H1 (cell line): Measurements from ENCODE around the gene WDR44. TPM values are rescaled to one million over a fixed set of nuclear protein-coding genes. Genes with fewer than 3 reads are reported as not detected.

Experiments used
- CTCF ChIA-PET: fragments of 300-600 bp; sonication (Branson Sonifier 250); formaldehyde crosslinking; loops from one replicate; lab custom pipeline; 2021; ENCODE audit not compliant: partially characterized antibody; lab: Charles Lee
- POLR2A ChIA-PET: fragments of 300-600 bp; sonication (Branson Sonifier 250); formaldehyde crosslinking; loops from one replicate; lab custom pipeline; 2021; ENCODE audit warnings: inconsistent platforms; ENCODE audit not compliant: partially characterized antibody; lab: Charles Lee
- DNase-seq, 2 experiments: peaks; one replicate each; pipeline versions ENCODE4 v3.0.0 to v3.0.0-alpha.2; 2010 to 2022; ENCODE audit warnings: low spot score in 2 of 2, low read depth in 1 of 2, mixed read lengths in 1 of 2
- FAIRE-seq: peaks from 2 replicates; lab custom pipeline; 2011; peaks lifted over from hg19 to GRCh38; lab: Jason Lieb, UNC
- H2AFZ ChIP-seq: 2 replicates; pipeline ENCODE4 v1.8.1; 2012; ENCODE audit warnings: low read length, inconsistent platforms
- H2AK5ac ChIP-seq: 2 replicates; pipeline ENCODE4 v1.6.1; 2013; ENCODE audit warnings: low read depth, low read length
- H2BK120ac ChIP-seq: replicated peaks from 2 replicates; pipeline ENCODE3; 2013; ENCODE audit warnings: low read depth, low read length, inconsistent platforms
- H2BK12ac ChIP-seq: 2 replicates; pipeline ENCODE4 v1.6.1; 2013; ENCODE audit warnings: low read depth, low read length
- H2BK15ac ChIP-seq: 2 replicates; pipeline ENCODE4 v1.6.1; 2013; ENCODE audit warnings: low read length
- H2BK20ac ChIP-seq: 2 replicates; pipeline ENCODE4 v1.6.1; 2013; ENCODE audit warnings: low read length
- H2BK5ac ChIP-seq: 2 replicates; pipeline ENCODE4 v1.6.1; 2013; ENCODE audit warnings: low read depth, low read length
- H3K14ac ChIP-seq: 2 replicates; pipeline ENCODE4 v1.6.1; 2013; ENCODE audit warnings: inconsistent platforms; ENCODE audit not compliant: insufficient read length
- H3K18ac ChIP-seq: 2 replicates; pipeline ENCODE4 v1.6.1; 2013; ENCODE audit warnings: low read length; ENCODE audit errors: extremely low read depth
- H3K23ac ChIP-seq: 2 replicates; pipeline ENCODE4 v1.6.1; 2013; ENCODE audit warnings: inconsistent platforms; ENCODE audit not compliant: insufficient read length
- H3K23me2 ChIP-seq: 2 replicates; pipeline ENCODE4 v1.6.1; 2013; ENCODE audit warnings: low read depth, low read length
- H3K27ac ChIP-seq: 2 replicates; pipeline ENCODE4 v1.6.1; 2011; ENCODE audit warnings: low read depth, low read length, inconsistent platforms
- H3K27me3 ChIP-seq, 4 experiments: replicated peaks in 1 of 4; 1 replicate in 1 of 4; 2 replicates in 3 of 4; pipeline versions ENCODE4 v1.6.1 to v1.8.1; 2011 to 2013; ENCODE audit warnings: low read length in 3 of 4, mild to moderate bottlenecking in 3 of 4, inconsistent platforms in 2 of 4, mixed read lengths in 2 of 4, moderate library complexity in 1 of 4; ENCODE audit not compliant: control insufficient read depth in 3 of 4, insufficient read depth in 3 of 4; ENCODE audit errors: extremely low read depth in 1 of 4
- H3K36me3 ChIP-seq, 4 experiments: 2 replicates each; pipeline versions ENCODE4 v1.6.1 to v1.8.1; 2011 to 2013; ENCODE audit warnings: mild to moderate bottlenecking in 4 of 4, low read length in 3 of 4, moderate library complexity in 2 of 4, control low read depth in 1 of 4, inconsistent platforms in 1 of 4; ENCODE audit not compliant: insufficient read depth in 4 of 4, control insufficient read depth in 2 of 4
- H3K4ac ChIP-seq: replicated peaks from 2 replicates; pipeline ENCODE3; 2013; ENCODE audit warnings: low read length, low read depth, mixed read lengths, inconsistent platforms; ENCODE audit not compliant: insufficient read length
- H3K4me1 ChIP-seq, 4 experiments: replicated peaks in 1 of 4; 1 replicate in 1 of 4; 2 replicates in 3 of 4; pipeline versions ENCODE4 v1.6.1 to v1.8.1; 2011 to 2013; ENCODE audit warnings: low read length in 3 of 4, inconsistent platforms in 2 of 4, mixed read lengths in 1 of 4; ENCODE audit not compliant: insufficient read depth in 4 of 4, control insufficient read depth in 3 of 4
- H3K4me2 ChIP-seq, 2 experiments: 2 replicates each; pipeline versions ENCODE4 v1.6.1 to v1.8.1; 2011 to 2013; ENCODE audit warnings: low read depth in 2 of 2, low read length in 2 of 2, control low read depth in 1 of 2, inconsistent platforms in 1 of 2, mild to moderate bottlenecking in 1 of 2; ENCODE audit not compliant: insufficient read depth in 1 of 2
- H3K4me3 ChIP-seq, 4 experiments: fragments of 200-600, 300-600 bp in 1 of 4; sonication (generic), shearing (Covaris generic), sonication (Bioruptor Twin) in 1 of 4; 2 replicates each; pipeline versions ENCODE4 v1.5.1 to v1.8.1; 2011 to 2016; ENCODE audit warnings: low read length in 4 of 4, low read depth in 3 of 4, control low read depth in 2 of 4, inconsistent platforms in 2 of 4, mild to moderate bottlenecking in 2 of 4, mixed read lengths in 1 of 4, moderate library complexity in 1 of 4; ENCODE audit not compliant: insufficient read depth in 2 of 4; ENCODE audit errors: extremely low read depth in 1 of 4
- H3K56ac ChIP-seq: replicated peaks from 2 replicates; pipeline ENCODE3; 2013; ENCODE audit warnings: low read depth, mild to moderate bottlenecking, mixed read lengths, low read length, inconsistent platforms; ENCODE audit not compliant: insufficient read length
- H3K79me1 ChIP-seq: 2 replicates; pipeline ENCODE4 v1.6.1; 2013; ENCODE audit warnings: low read depth, low read length, control low read depth
- H3K79me2 ChIP-seq, 2 experiments: 2 replicates each; pipeline versions ENCODE4 v1.6.1 to v1.8.1; 2012 to 2013; ENCODE audit warnings: low read length in 2 of 2, mild to moderate bottlenecking in 2 of 2, inconsistent platforms in 1 of 2; ENCODE audit not compliant: insufficient read depth in 2 of 2, control insufficient read depth in 1 of 2
- H3K9ac ChIP-seq, 4 experiments: replicated peaks in 1 of 4; 1 replicate in 1 of 4; 2 replicates in 3 of 4; pipeline versions ENCODE4 v1.6.1 to v1.8.1; 2011 to 2013; ENCODE audit warnings: low read depth in 3 of 4, low read length in 3 of 4, control low read depth in 2 of 4, mild to moderate bottlenecking in 2 of 4, moderate library complexity in 2 of 4, inconsistent platforms in 1 of 4; ENCODE audit errors: extremely low read depth in 1 of 4
- H3K9me3 ChIP-seq, 2 experiments: 2 replicates each; pipeline versions ENCODE4 v1.6.1 to v1.8.1; 2012 to 2013; ENCODE audit warnings: mild to moderate bottlenecking in 2 of 2, moderate library complexity in 2 of 2, control low read depth in 1 of 2, inconsistent platforms in 1 of 2, low read depth in 1 of 2, low read length in 1 of 2, mixed read lengths in 1 of 2; ENCODE audit not compliant: insufficient read depth in 2 of 2
- H4K20me1 ChIP-seq, 2 experiments: replicated peaks in 1 of 2; 2 replicates each; pipeline versions ENCODE3 to v1.8.1; 2011 to 2013; ENCODE audit warnings: inconsistent platforms in 2 of 2, low read length in 2 of 2, mild to moderate bottlenecking in 1 of 2; ENCODE audit not compliant: insufficient read depth in 2 of 2, control insufficient read depth in 1 of 2
- H4K5ac ChIP-seq: 2 replicates; pipeline ENCODE4 v1.6.1; 2013; ENCODE audit warnings: low read length, low read depth, mixed read lengths, inconsistent platforms; ENCODE audit not compliant: insufficient read length
- H4K8ac ChIP-seq: 2 replicates; pipeline ENCODE4 v1.8.0; 2013; ENCODE audit warnings: mild to moderate bottlenecking, moderate library complexity, low read length, inconsistent platforms; ENCODE audit not compliant: insufficient read depth; ENCODE audit errors: extremely low read depth
- H4K91ac ChIP-seq: replicated peaks from 2 replicates; pipeline ENCODE3; 2013; ENCODE audit warnings: low read length, mixed read lengths, inconsistent platforms; ENCODE audit not compliant: insufficient read length
- POLR2AphosphoS5 ChIP-seq: IDR thresholded peaks from 2 replicates; pipeline ENCODE4 v1.6.1; 2011; ENCODE audit warnings: low read depth, low read length
- SP2 ChIP-seq: IDR thresholded peaks from 2 replicates; pipeline ENCODE4 v1.6.1; 2012; ENCODE audit warnings: mild to moderate bottlenecking, low read length, inconsistent platforms
- TAF7 ChIP-seq: optimal IDR thresholded peaks from 2 replicates; pipeline ENCODE3; 2011; ENCODE audit warnings: low read depth, mild to moderate bottlenecking, inconsistent platforms, low read length, moderate library complexity, borderline replicate concordance
- WGBS, 2 experiments: shearing (Covaris generic) in 1 of 2; methylation state at CpG; one replicate each; pipeline versions ENCODE4 v1.1.6 to v1.1.7; 2013 to 2015; ENCODE audit warnings: low lambda C conversion rate in 2 of 2, mixed read lengths in 2 of 2, inconsistent platforms in 1 of 2, low coverage in 1 of 2, missing lambda C conversion rate in 1 of 2; ENCODE audit not compliant: insufficient replicate concordance in 2 of 2, insufficient coverage in 1 of 2, insufficient read length in 1 of 2; ENCODE audit errors: extremely low coverage in 1 of 2, missing lambda C conversion rate in 1 of 2; 5-methylcytosine and 5-hydroxymethylcytosine counted together
- polyA plus RNA-seq, 7 experiments: library from polyadenylated mRNA; depleted of rRNA in 3 of 7; stranded (reverse) in 5 of 7; unstranded in 2 of 7; fragments of >200 nt in 5 of 7; fragments of 200-250 nt in 2 of 7; gene quantifications; 1 replicate in 5 of 7; 2 replicates in 1 of 7; 4 replicates in 1 of 7; pipeline versions ENCODE4 v1.2.1 to v1.2.3, GENCODE V29; 2011 to 2013; ENCODE audit warnings: missing spikeins in 2 of 7, mixed read lengths in 2 of 7
- total RNA-seq: library from RNA; stranded (reverse); fragmentation: NEBNext Ultra II Directional; extraction: Animal tissue kit (Norgen Biotek cat#: 25700); gene quantifications from 2 replicates; pipeline ENCODE4 v1.2.1, GENCODE V29; 2021

Gene WDR44
- total and polyA plus RNA-seq, 2 of the 8 experiments (the other 6 are each of a cell fraction or from before 2014, with no cell fraction given): 5.1 to 17.2 TPM

- no peak overlapping the region for H2AK5ac ChIP-seq
- H2BK12ac ChIP-seq: no peak overlapping the region
- FAIRE-seq (no peak), DNase-seq (no peak)
- TF ChIP-seq POLR2AphosphoS5 (no peak), TAF7 (no peak), SP2 (no peak)
- H3K79me2 ChIP-seq: no peaks in the 10 kb centered on the region
- H3K14ac ChIP-seq: no peak overlapping the region
- H3K18ac ChIP-seq: no peak overlapping the region
- H2BK20ac ChIP-seq: no peak overlapping the region
- no peak overlapping the region for H2BK5ac ChIP-seq
- no peaks in the 10 kb centered on the region for H3K23me2 ChIP-seq
- 88% methylated on average over 3 of the region's 3 CpGs; no CpG with 5 or more reads in 1 of the 2 experiments for whole genome bisulfite sequencing, 2 experiments
- ChIA-PET CTCF (interaction anchor here (0.8 to 1.6 kb wide), 3 partner anchors 44 to 146 kb away, joined by 3 to 5 read pairs (median 3); no protein-coding TSS in a partner anchor), POLR2A (no interaction called here)
- H4K8ac ChIP-seq: no peak overlapping the region
- no peaks in the 10 kb centered on the region for H3K36me3 ChIP-seq
- no peak overlapping the region for H2BK120ac ChIP-seq
- no peaks in the 10 kb centered on the region for H4K20me1 ChIP-seq
- no peaks in the 10 kb centered on the region for H3K27me3 ChIP-seq
- H3K23ac ChIP-seq: no peak overlapping the region
- H2BK15ac ChIP-seq: no peak overlapping the region
- no peak overlapping the region for H3K4me2 ChIP-seq
- no peak overlapping the region for H3K27ac ChIP-seq
- no peak overlapping the region for H3K9ac ChIP-seq
- H3K56ac ChIP-seq: no peak overlapping the region
- no peak overlapping the region for H3K4me3 ChIP-seq
- H4K91ac ChIP-seq: no peak overlapping the region
- no peaks in the 10 kb centered on the region for H3K9me3 ChIP-seq
- H3K4ac ChIP-seq: no peak overlapping the region
- no peaks in the 10 kb centered on the region for H3K4me1 ChIP-seq
- H3K79me1 ChIP-seq: no peaks in the 10 kb centered on the region
- H4K5ac ChIP-seq: no peak overlapping the region
- H2AFZ ChIP-seq: no peak overlapping the region
Observed at GRCh38 chrX:118455013-118455412, 109.1 kb downstream of the WDR44 start.
